GM12872 (cell line): ENCODE measurements around the gene ANAPC7.

Experiments
- CTCF ChIP-seq: IDR thresholded peaks from 3 replicates; pipeline ENCODE4 v1.5.1; 2011; ENCODE audit warnings: low read depth, mild to moderate bottlenecking, low read length, moderate library complexity; ENCODE audit not compliant: insufficient read depth

ANAPC7 gene

DNA sequence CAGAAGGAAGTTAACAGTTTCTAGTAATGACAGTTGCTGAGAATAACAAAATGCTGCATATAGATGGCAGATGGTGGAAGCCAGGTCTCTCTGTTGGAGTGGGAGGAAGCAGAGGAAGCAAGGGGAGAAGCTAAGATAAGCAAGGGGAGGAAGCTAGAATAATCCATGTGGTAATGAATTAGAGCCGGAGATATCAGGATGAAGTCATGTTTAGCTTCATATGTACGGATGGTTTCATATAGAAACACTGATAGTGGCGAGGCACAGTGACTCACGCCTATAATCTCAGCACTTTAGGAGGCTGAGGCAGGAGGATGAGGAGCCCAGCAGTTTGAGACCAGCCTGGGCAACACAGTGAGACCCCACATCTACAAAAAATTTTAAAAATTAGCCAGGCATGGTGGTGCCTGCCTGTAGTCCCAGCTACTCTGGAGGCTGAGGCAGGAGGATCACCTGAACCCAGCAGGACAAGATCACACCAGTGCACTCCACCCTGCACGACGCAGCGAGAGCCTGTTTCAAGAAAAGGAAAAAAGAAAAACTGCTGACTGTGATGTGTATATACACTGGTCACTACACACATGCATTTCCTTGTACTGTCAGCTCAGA is 49.2 kb downstream of the ANAPC7 start:
- TF ChIP-seq CTCF, result no peak

DNA sequence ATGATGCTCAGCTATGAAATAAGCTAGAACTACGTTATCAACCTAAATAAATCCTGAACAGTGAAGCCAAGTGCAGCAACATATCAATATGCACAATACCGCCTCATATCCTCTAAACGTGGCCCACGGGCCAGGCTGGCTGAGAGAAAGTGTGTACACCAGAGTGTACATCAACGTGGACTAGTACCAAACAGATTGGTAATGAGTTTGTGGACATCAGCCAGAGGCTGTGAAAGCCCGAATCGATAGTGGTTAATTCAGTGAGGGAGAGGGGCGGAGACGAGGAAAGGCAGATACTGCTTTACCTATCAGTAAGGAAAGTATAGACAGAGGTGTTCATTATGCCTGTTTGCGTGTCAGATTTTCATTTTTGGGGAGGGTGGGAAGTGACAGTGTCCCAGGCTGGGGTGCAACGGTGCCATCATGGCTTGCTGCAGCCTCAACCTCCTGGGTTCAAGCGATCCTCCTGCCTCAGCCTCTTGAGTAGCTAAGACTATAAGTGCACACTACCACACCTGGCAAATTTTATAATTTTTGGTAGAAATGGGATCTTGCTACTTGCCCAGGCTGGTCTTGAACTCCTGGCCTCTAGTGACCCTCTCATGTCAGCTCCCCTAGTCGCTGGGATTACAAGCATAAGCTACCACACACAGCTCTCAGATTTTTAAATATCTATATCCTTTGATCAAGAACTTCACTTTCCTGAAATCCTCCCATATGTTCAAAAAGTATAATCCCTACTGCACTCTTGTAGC is 50.1 kb downstream of the ANAPC7 start:
- TF ChIP-seq CTCF, result no peak

- TF ChIP-seq CTCF, result no peak
These were observed 51.1 kb downstream of the ANAPC7 start for GRCh38 chr12:110352401-110352800.

DNA sequence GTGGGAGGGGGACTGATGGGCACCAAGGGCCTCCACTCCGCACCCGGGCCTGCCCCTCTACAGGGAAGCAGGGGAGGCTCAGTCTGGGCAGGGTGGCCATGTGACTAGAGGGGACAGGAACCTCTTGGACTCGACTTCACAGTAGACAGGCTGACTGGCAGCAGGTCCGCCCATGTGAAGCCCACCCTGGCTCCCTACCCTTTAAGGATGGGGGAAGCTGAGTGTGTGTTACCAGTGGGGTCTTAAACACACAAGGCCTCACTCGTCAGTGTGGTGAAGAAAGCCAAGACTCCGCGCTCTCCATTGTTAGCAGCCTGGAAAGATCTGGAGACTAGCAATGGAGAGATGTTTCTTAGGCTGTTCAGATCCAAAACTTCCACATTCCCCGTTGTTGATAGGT is 52.4 kb downstream of the ANAPC7 start:
- TF ChIP-seq CTCF, result no peak

GRCh38 chr12:110349514-110350151 is 53.9 kb downstream of the ANAPC7 start:
- no peak for TF ChIP-seq CTCF

DNA sequence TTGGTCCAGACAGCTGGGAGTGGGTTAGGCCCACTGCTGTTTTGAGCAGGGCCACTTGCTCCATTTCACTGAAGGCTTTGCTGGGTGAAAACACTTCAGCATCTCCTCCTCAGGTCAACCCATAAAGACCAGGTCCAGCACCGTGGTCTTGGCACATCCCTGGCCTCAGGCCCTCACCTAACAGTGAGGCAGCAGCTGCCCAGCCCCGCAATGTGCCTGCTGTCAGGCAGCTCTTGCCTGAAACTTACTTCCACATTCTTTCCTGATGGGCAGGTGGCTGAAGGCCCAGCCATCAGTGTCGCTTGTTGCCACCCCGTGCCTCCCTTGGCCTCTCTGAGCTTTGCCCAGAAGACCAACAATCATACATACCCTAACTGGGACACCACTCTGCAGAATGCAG is 54.4 kb downstream of the ANAPC7 start:
- no peak for TF ChIP-seq CTCF

- TF ChIP-seq CTCF, result no peak
These were observed 55.0 kb downstream of the ANAPC7 start for GRCh38 chr12:110348431-110349059.
